Cardiac fibroblast (primary cell): Measurements from ENCODE around the gene KCNK3.

Experiments used
- DNase-seq, 2 donors: peaks; one replicate each; pipeline versions ENCODE4 v3.0.0 to v3.0.0-alpha.2; 2010; ENCODE audit warnings: low read depth in 2 of 2
- H3K4me3 ChIP-seq, 2 donors: replicated peaks in 1 of 2; 1 replicate in 1 of 2; 2 replicates in 1 of 2; pipeline ENCODE4 v1.5.1; 2011; ENCODE audit warnings: low read depth in 2 of 2, low read length in 2 of 2, mild to moderate bottlenecking in 2 of 2, moderate library complexity in 1 of 2
- TF ChIP-seq, protein P1 (sequence below): IDR thresholded peaks from one replicate; pipeline ENCODE4 v1.5.1; 2011; ENCODE audit warnings: low read depth, mild to moderate bottlenecking, low read length, inconsistent platforms

KCNK3 gene

DNA sequence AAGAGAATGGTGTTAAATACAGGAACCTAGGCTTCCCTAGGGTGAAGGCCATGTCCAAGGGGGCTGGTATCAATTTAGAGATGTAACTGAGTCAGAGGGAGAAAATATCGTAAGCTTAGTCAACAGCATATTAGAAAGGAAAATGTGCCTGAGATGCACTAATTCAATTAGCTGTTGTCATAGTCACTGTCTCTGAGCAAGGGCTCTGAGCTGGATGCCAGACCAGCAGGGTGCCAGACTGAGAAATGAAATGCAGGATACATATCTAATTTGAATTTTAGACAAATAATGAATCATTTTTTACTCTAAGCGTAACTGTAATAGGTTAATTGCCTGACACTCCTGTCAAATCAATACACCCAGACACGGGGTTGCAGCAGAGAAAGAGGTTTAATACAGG is 60.1 kb downstream of the KCNK3 start:
- TF ChIP-seq, protein P1, sequence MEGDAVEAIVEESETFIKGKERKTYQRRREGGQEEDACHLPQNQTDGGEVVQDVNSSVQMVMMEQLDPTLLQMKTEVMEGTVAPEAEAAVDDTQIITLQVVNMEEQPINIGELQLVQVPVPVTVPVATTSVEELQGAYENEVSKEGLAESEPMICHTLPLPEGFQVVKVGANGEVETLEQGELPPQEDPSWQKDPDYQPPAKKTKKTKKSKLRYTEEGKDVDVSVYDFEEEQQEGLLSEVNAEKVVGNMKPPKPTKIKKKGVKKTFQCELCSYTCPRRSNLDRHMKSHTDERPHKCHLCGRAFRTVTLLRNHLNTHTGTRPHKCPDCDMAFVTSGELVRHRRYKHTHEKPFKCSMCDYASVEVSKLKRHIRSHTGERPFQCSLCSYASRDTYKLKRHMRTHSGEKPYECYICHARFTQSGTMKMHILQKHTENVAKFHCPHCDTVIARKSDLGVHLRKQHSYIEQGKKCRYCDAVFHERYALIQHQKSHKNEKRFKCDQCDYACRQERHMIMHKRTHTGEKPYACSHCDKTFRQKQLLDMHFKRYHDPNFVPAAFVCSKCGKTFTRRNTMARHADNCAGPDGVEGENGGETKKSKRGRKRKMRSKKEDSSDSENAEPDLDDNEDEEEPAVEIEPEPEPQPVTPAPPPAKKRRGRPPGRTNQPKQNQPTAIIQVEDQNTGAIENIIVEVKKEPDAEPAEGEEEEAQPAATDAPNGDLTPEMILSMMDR: no peak
- H3K4me3 ChIP-seq: no peak overlapping the region
- no peak for DNase-seq

DNA sequence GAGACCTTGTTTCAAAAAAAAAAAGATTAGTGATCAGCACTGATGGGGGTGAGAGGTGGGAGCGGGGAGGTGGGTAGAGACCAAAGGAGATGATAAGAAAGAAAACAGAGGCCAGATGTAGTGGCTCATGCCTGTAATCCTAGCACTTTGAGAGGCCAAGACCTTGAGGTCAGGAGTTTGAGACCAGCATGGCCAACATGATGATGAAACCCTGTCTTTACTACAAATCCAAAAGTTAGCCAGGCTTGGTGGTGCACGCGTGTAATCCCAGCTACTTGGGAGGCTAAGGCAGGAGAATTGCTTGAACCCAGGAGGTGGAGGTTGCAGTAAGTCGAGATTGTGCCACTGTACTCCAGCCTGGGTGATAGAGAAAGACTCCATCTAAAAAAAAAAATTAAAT is 62.0 kb downstream of the KCNK3 start:
- TF ChIP-seq, protein P1: no peak
- no peak for DNase-seq
- no peak overlapping the region for H3K4me3 ChIP-seq

DNA sequence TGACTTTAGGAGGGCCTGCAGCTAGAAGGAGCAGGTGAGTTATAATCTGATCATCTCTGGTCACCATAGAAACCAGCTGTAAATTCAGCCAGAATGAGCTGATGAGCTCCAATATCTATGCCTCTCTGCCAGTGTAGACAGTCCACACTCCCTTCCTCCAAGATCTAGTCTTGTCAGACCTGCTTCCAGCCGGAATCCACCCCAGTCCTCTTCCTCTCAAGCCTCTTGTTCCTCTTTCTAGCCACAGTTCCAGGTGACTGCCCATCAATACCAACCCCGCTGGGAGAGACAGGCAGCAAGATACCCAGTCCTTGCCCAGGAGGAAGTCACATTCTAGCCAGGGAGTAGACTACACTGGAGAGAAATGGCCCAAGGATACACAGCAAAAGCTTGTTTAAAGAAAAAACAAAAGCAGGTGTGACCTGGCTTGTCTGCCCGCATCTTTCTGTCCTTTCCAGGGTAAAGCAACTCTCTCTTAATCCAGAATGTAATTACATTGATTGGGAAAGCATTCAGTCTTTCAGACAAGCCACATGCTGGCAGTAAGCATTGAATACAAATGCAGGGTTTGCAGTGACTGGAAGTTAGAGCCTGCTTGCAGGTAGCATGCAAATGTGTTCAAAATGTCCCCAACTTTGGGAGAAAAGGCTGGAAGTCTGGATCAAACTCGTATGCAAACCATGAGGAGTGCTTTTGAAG is 62.6 kb downstream of the KCNK3 start:
- DNase-seq: no peak
- TF ChIP-seq, protein P1: no peak
- no peak overlapping the region for H3K4me3 ChIP-seq

DNA sequence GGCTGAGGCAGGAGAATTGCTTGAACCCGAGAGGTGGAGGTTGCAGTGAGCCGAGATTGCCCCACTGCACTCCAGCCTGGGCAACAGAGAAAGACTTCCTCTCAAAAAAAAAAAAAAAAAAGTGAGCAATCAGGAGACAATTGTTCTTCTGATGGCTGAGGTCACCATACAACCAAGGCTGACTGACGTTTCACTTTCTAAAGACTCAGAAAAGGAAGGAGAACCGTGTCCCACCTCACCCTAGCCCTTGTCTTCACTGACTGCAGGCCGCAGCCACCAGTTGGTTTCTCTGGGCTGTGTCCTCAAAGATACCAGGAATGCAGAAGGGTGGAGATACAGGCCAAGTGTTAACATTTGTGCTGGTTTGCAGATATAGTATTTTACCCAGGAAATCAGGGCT is 63.8 kb downstream of the KCNK3 start:
- H3K4me3 ChIP-seq: no peak overlapping the region
- TF ChIP-seq, protein P1: no peak
- peak in 1 of 2 donors; percentile 41 for DNase-seq

DNA sequence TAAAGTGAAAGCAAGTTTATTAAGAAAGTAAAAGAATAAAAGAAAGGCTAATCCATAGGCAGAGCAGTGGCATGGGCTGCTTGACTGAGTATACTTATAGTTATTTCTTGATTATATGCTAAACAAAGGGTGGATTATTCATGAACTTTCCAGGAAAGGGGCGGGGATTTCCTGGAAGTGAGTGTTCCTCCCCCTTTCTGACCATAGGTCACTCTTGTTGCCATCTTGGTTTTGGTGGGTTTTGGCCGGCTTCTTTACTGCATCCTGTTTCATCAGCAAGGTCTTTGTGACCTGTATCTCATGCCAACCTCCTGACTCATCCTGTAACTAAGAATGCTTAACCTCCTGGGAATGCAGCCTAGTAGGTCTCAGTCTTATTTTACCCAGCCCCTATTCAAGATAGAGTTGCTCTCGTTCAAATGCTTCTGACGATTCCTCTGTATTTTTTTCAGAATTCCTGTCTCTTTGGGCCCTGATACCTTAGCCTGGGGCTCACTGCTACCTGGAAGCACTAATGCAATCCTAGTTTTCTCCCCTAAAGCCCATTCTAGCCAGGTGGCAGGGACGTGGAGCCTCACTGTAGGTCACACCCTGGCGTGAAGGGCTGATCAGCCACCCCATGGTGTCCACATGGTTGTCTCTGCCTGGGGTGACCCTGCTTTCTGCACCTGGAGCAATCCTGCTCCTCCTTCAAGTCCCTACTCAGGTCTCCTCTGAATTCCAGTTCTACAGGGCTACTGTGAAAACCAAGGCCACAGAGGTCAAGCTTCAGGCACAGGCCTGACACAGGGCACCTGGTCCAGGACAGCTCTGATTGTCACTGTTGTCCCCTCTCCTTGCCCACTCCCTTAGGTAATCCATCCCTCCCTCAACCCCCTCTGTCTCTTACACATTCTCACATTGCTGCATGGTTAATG is 65.6 kb downstream of the KCNK3 start:
- H3K4me3 ChIP-seq: no peak overlapping the region
- DNase-seq: peak; percentile 99 to 100

DNA sequence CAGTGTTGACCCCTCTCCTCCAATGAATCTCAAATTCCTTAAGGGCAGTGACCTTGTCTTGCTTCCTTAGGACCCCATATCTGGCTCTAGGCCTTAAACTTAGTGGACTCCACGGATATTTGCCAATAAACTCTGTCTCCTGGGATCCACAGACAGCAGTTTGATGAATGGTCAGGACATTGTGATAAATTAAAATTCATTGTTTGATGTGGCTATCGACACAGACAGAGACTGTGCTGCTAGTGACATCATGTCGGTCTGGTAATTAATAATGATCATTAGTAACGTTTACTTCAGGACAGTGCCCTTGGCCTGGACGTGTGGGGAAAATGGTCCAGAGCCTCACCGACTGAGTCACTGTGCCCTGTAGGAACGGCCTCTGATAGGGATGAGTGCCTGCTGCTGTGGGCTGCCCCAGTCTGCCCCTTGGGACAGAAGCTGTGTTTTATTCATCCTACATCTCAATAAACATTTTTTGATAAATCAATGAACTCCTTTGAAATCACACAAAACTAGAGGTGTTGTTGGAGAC is 66.3 kb downstream of the KCNK3 start:
- H3K4me3 ChIP-seq: no peak overlapping the region
- TF ChIP-seq, protein P1: no peak
- DNase-seq: peak in 1 of 2 donors; percentile 43

More for the DNA sequence above, 65.6 kb downstream of the KCNK3 start:
- TF ChIP-seq, protein P1: no peak
